PC-9 (cell line): ENCODE measurements around the gene IGFBP2. TPM values are rescaled to one million over a fixed set of nuclear protein-coding genes. Genes with fewer than 3 reads are reported as not detected.
A peak's percentile ranks its signal among the peaks of the same experiment; 100 is the strongest.

Experiments used
- BruUV-seq: library from RNA; stranded (reverse); fragments of 400-500 nt; replicated peaks from 2 replicates; lab custom pipeline; 2021; lab: Mats Ljungman, UMichigan
- CTCF ChIA-PET: fragments of 300-600 bp; sonication (Branson Sonifier 250); formaldehyde crosslinking; loops from one replicate; lab custom pipeline; 2022; ENCODE audit warnings: antibody characterized with exemption; lab: Charles Lee
- POLR2A ChIA-PET: fragments of 300-600 bp; sonication (Branson Sonifier 250); formaldehyde crosslinking; loops from one replicate; lab custom pipeline; 2022; ENCODE audit warnings: antibody characterized with exemption; ENCODE audit not compliant: unreplicated experiment; lab: Charles Lee
- DNase-seq, 2 experiments: peaks; one replicate each; pipeline versions ENCODE4 v3.0.0 to v3.0.0-alpha.2; 2015 to 2022; ENCODE audit warnings: mixed read lengths in 1 of 2
- H2AFZ ChIP-seq: fragments of 200-600 bp; sonication (generic); 2 replicates; pipeline ENCODE4 v1.8.1; 2017; ENCODE audit warnings: antibody characterized with exemption
- H3F3A ChIP-seq: fragments of 200-600 bp; sonication (generic); 2 replicates; pipeline ENCODE4 v1.8.1; 2017; ENCODE audit warnings: antibody characterized with exemption, mild to moderate bottlenecking, low read depth; ENCODE audit not compliant: insufficient read depth
- H3K27ac ChIP-seq: fragments of 200-600 bp; sonication (generic); 2 replicates; pipeline ENCODE4 v1.6.1; 2016; ENCODE audit warnings: mixed run types
- H3K27me3 ChIP-seq: fragments of 200-600 bp; sonication (generic); 2 replicates; pipeline ENCODE4 v1.6.1; 2016; ENCODE audit warnings: low read depth, mixed run types; ENCODE audit not compliant: insufficient read depth
- H3K36me3 ChIP-seq: fragments of 200-600 bp; sonication (generic); 2 replicates; pipeline ENCODE4 v1.6.1; 2016; ENCODE audit warnings: low read depth, mixed run types
- H3K4me1 ChIP-seq: fragments of 200-600 bp; sonication (generic); replicated peaks from 2 replicates; pipeline ENCODE4 v1.6.1; 2016; ENCODE audit warnings: mixed run types; ENCODE audit not compliant: insufficient read depth
- H3K4me2 ChIP-seq: fragments of 200-600 bp; sonication (generic); 2 replicates; pipeline ENCODE4 v1.6.1; 2017; ENCODE audit warnings: mixed run types
- H3K4me3 ChIP-seq: fragments of 200-600 bp; sonication (generic); 2 replicates; pipeline ENCODE4 v1.6.1; 2016; ENCODE audit warnings: mixed run types
- H3K79me2 ChIP-seq: fragments of 200-600 bp; sonication (generic); 2 replicates; pipeline ENCODE4 v1.6.1; 2017; ENCODE audit warnings: low read depth, mixed run types
- H3K9me2 ChIP-seq: fragments of 200-600 bp; sonication (generic); 2 replicates; pipeline ENCODE4 v1.8.1; 2017; ENCODE audit warnings: mild to moderate bottlenecking; ENCODE audit not compliant: insufficient read depth
- H3K9me3 ChIP-seq: fragments of 200-600 bp; sonication (generic); 2 replicates; pipeline ENCODE4 v1.8.1; 2016; ENCODE audit warnings: low read depth; ENCODE audit not compliant: insufficient read depth
- H4K20me1 ChIP-seq: fragments of 200-600 bp; sonication (generic); 2 replicates; pipeline ENCODE4 v1.8.1; 2017; ENCODE audit not compliant: insufficient read depth
- EZH2 ChIP-seq: fragments of 200-600 bp; sonication (generic); IDR thresholded peaks from 2 replicates; pipeline ENCODE4 v1.8.0; 2017; ENCODE audit warnings: antibody characterized with exemption, low read depth
- intact Hi-C: fragments of 100-400 bp; cut with micrococcal nuclease; formaldehyde crosslinking; loops from one replicate; pipeline ENCODE4 v1.10.0; 2022; ENCODE audit not compliant: unreplicated experiment
- total RNA-seq: library from RNA; stranded (reverse); gene quantifications from 2 replicates; pipeline ENCODE4 v1.2.3, GENCODE V29; 2021
- TF ChIP-seq, protein P1 (sequence below): fragments of 200-600 bp; sonication (generic); conservative IDR thresholded peaks from 2 replicates; pipeline ENCODE4 v1.6.1; 2017; ENCODE audit warnings: mixed run types, antibody characterized with exemption, mild to moderate bottlenecking, moderate library complexity

IGFBP2 gene
- total RNA-seq, 1 experiment from 2014 or later: 106 TPM

DNA sequence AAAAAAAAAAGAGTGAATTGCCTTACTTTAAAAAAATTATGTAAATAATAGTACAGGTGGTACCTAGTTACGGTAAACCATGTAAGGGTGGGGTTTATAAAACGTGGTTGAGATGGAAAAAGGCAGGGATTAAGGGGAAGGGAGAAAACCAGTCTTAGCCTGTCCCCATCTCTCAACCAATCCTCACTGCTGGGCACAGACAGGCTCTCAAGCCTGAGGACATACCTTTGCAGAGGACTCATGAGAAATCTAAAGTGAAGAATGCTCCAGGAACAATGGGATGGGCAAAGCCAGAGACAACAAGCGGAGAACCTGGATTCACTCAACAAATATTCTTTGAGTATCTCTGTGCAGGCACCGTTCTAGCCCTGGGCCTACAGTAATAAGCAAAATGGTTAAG lies 3.4 kb upstream of the IGFBP2 start:
- CTCF ChIA-PET: no interaction called here
- no peaks in the 10 kb centered on the region for H3K27me3 ChIP-seq
- POLR2A ChIA-PET: no interaction called here

DNA sequence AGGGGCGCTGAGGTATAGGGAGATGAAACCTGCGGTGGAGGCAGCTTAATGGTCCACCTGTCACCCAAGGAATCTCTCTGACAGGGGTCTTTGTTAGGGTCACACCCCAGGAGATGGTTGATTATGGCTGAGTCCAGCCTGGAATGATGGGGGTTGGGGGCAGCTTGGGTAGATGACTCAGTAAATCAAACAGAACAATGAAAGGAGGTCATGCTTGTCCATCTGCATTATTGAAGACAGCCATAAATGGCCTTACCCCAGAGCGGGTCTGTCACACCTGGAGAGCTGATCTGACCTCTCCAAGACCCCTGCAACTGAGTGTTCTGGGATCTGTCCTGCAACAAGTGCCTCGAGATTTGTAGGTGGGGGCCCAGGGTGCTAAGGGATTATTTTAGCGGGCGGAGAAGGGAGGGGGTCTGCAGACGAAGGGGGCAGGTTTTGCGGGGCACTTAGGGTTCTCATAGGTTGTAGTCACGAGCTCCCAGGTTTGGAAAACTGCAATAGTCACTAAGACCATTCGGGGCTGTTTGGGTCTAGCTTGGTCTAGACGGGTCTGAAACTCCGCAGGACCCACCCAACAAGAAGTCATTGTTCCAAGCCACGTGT lies 771 bp upstream of the IGFBP2 start:
- Histone ChIP-seq H3K4me3 (no peak overlapping the region), H3K79me2 (peaks cover 21% of the 10 kb centered on the region), H3K4me1 (peaks cover 45% of the 10 kb centered on the region), H3K4me2 (peak overlapping the region; percentile 14; the same call in 1 of the 2 replicates), H4K20me1 (no peaks in the 10 kb centered on the region), H3F3A (peaks cover 3% of the 10 kb centered on the region; the same call in 1 of the 2 replicates), H3K9me2 (no peaks in the 10 kb centered on the region), H3K27me3 (no peaks in the 10 kb centered on the region), H3K27ac (no peak overlapping the region), H3K9me3 (no peaks in the 10 kb centered on the region), H2AFZ (no peak overlapping the region), H3K36me3 (no peaks in the 10 kb centered on the region)
- intact Hi-C loops: loop anchor here (5.0 kb wide), 1 partner anchor 90 kb away; no protein-coding TSS in a partner anchor
- BruUV-seq: no TSS peak
- ChIA-PET POLR2A (interaction anchor here (0.5 kb wide), 1 partner anchor 122 kb away, joined by 3 read pairs; no protein-coding TSS in a partner anchor), CTCF (no interaction called here)
- TF ChIP-seq, protein P1, sequence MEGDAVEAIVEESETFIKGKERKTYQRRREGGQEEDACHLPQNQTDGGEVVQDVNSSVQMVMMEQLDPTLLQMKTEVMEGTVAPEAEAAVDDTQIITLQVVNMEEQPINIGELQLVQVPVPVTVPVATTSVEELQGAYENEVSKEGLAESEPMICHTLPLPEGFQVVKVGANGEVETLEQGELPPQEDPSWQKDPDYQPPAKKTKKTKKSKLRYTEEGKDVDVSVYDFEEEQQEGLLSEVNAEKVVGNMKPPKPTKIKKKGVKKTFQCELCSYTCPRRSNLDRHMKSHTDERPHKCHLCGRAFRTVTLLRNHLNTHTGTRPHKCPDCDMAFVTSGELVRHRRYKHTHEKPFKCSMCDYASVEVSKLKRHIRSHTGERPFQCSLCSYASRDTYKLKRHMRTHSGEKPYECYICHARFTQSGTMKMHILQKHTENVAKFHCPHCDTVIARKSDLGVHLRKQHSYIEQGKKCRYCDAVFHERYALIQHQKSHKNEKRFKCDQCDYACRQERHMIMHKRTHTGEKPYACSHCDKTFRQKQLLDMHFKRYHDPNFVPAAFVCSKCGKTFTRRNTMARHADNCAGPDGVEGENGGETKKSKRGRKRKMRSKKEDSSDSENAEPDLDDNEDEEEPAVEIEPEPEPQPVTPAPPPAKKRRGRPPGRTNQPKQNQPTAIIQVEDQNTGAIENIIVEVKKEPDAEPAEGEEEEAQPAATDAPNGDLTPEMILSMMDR: no peak
- no peak for TF ChIP-seq EZH2
- DNase-seq: peak in 1 of 2 experiments; percentile 62

More for the DNA sequence above, 3.4 kb upstream of the IGFBP2 start:
- Histone ChIP-seq H3F3A (peaks cover 24% of the 10 kb centered on the region; the same call in 1 of the 2 replicates), H3K9me3 (no peaks in the 10 kb centered on the region), H3K79me2 (peaks cover 8% of the 10 kb centered on the region), H4K20me1 (no peaks in the 10 kb centered on the region), H2AFZ (no peak overlapping the region), H3K4me1 (peaks cover 45% of the 10 kb centered on the region), H3K4me2 (no peak overlapping the region), H3K4me3 (no peak overlapping the region), H3K9me2 (no peaks in the 10 kb centered on the region), H3K36me3 (no peaks in the 10 kb centered on the region), H3K27ac (no peak overlapping the region)
- DNase-seq: no peak
- no TSS peak for BruUV-seq
- TF ChIP-seq, protein P1: no peak
- TF ChIP-seq EZH2: no peak
- intact Hi-C loops: loop anchor here (5.0 kb wide), 1 partner anchor 87 kb away; no protein-coding TSS in a partner anchor

DNA sequence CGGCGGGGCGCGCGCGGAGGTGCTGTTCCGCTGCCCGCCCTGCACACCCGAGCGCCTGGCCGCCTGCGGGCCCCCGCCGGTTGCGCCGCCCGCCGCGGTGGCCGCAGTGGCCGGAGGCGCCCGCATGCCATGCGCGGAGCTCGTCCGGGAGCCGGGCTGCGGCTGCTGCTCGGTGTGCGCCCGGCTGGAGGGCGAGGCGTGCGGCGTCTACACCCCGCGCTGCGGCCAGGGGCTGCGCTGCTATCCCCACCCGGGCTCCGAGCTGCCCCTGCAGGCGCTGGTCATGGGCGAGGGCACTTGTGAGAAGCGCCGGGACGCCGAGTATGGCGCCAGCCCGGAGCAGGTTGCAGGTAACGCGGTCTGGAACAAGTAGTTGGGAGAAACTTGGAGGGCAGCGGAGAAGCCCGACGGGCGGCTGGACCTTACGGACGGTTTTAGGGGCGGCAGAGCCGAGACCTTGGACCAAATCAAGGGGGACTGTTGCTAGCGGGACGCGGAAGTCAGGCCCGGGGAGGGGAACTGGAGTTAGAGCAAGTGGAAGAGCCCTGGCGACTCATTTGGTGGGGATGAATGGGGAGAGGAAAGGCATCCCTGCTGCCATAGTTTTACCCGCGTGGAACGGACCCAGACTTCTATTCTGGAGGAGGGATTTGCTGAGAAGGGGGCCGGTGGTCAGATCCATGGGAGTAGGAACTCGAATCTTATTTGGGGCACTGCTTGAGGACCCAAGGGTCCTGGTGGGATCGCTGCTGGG lies 573 bp downstream of the IGFBP2 start:
- no peaks in the 10 kb centered on the region for H3K27me3 ChIP-seq
- H3K4me3 ChIP-seq: peak overlapping the region; percentile 56
- 0 out of 2 replicates have a peak overlapping the region, but pooled peaks have one; percentile 60 for H2AFZ ChIP-seq
- peak in 1 of 2 experiments; percentile 37 for DNase-seq
- H3F3A ChIP-seq: peaks cover 6% of the 10 kb centered on the region; the same call in 1 of the 2 replicates
- H3K9me3 ChIP-seq: no peaks in the 10 kb centered on the region
- CTCF ChIA-PET: no interaction called here
- no peaks in the 10 kb centered on the region for H3K9me2 ChIP-seq
- intact Hi-C loops: loop anchor here (5.0 kb wide), 1 partner anchor 91 kb away; no protein-coding TSS in a partner anchor
- POLR2A ChIA-PET: interaction anchor here (0.6 kb wide), 1 partner anchor 135 kb away, joined by 3 read pairs; no protein-coding TSS in a partner anchor
- TF ChIP-seq, protein P1: no peak
- TF ChIP-seq EZH2: no peak
- H3K4me1 ChIP-seq: peaks cover 42% of the 10 kb centered on the region
- BruUV-seq: no TSS peak
- H3K36me3 ChIP-seq: no peaks in the 10 kb centered on the region
- H3K4me2 ChIP-seq: peak overlapping the region; percentile 59
- no peak overlapping the region for H3K27ac ChIP-seq
- H4K20me1 ChIP-seq: no peaks in the 10 kb centered on the region
- H3K79me2 ChIP-seq: peaks cover 21% of the 10 kb centered on the region
